H1 (cell line): ENCODE results near the gene DAO. TPM values are rescaled to one million over a fixed set of nuclear protein-coding genes. Genes with fewer than 3 reads are reported as not detected.

Experiments
- CTCF ChIA-PET: fragments of 300-600 bp; sonication (Branson Sonifier 250); formaldehyde crosslinking; loops from one replicate; lab custom pipeline; 2021; ENCODE audit not compliant: partially characterized antibody; lab: Charles Lee
- POLR2A ChIA-PET: fragments of 300-600 bp; sonication (Branson Sonifier 250); formaldehyde crosslinking; loops from one replicate; lab custom pipeline; 2021; ENCODE audit warnings: inconsistent platforms; ENCODE audit not compliant: partially characterized antibody; lab: Charles Lee
- DNase-seq, 2 experiments: peaks; one replicate each; pipeline versions ENCODE4 v3.0.0 to v3.0.0-alpha.2; 2010 to 2022; ENCODE audit warnings: low spot score in 2 of 2, low read depth in 1 of 2, mixed read lengths in 1 of 2
- FAIRE-seq: peaks from 2 replicates; lab custom pipeline; 2011; peaks lifted over from hg19 to GRCh38; lab: Jason Lieb, UNC
- H2AFZ ChIP-seq: 2 replicates; pipeline ENCODE4 v1.8.1; 2012; ENCODE audit warnings: low read length, inconsistent platforms
- H2AK5ac ChIP-seq: 2 replicates; pipeline ENCODE4 v1.6.1; 2013; ENCODE audit warnings: low read depth, low read length
- H2BK120ac ChIP-seq: replicated peaks from 2 replicates; pipeline ENCODE3; 2013; ENCODE audit warnings: low read depth, low read length, inconsistent platforms
- H2BK12ac ChIP-seq: 2 replicates; pipeline ENCODE4 v1.6.1; 2013; ENCODE audit warnings: low read depth, low read length
- H2BK15ac ChIP-seq: 2 replicates; pipeline ENCODE4 v1.6.1; 2013; ENCODE audit warnings: low read length
- H2BK20ac ChIP-seq: 2 replicates; pipeline ENCODE4 v1.6.1; 2013; ENCODE audit warnings: low read length
- H2BK5ac ChIP-seq: 2 replicates; pipeline ENCODE4 v1.6.1; 2013; ENCODE audit warnings: low read depth, low read length
- H3K14ac ChIP-seq: 2 replicates; pipeline ENCODE4 v1.6.1; 2013; ENCODE audit warnings: inconsistent platforms; ENCODE audit not compliant: insufficient read length
- H3K18ac ChIP-seq: 2 replicates; pipeline ENCODE4 v1.6.1; 2013; ENCODE audit warnings: low read length; ENCODE audit errors: extremely low read depth
- H3K23ac ChIP-seq: 2 replicates; pipeline ENCODE4 v1.6.1; 2013; ENCODE audit warnings: inconsistent platforms; ENCODE audit not compliant: insufficient read length
- H3K23me2 ChIP-seq: 2 replicates; pipeline ENCODE4 v1.6.1; 2013; ENCODE audit warnings: low read depth, low read length
- H3K27ac ChIP-seq: 2 replicates; pipeline ENCODE4 v1.6.1; 2011; ENCODE audit warnings: low read depth, low read length, inconsistent platforms
- H3K27me3 ChIP-seq, 4 experiments: replicated peaks in 1 of 4; 1 replicate in 1 of 4; 2 replicates in 3 of 4; pipeline versions ENCODE4 v1.6.1 to v1.8.1; 2011 to 2013; ENCODE audit warnings: low read length in 3 of 4, mild to moderate bottlenecking in 3 of 4, inconsistent platforms in 2 of 4, mixed read lengths in 2 of 4, moderate library complexity in 1 of 4; ENCODE audit not compliant: control insufficient read depth in 3 of 4, insufficient read depth in 3 of 4; ENCODE audit errors: extremely low read depth in 1 of 4
- H3K36me3 ChIP-seq, 4 experiments: 2 replicates each; pipeline versions ENCODE4 v1.6.1 to v1.8.1; 2011 to 2013; ENCODE audit warnings: mild to moderate bottlenecking in 4 of 4, low read length in 3 of 4, moderate library complexity in 2 of 4, control low read depth in 1 of 4, inconsistent platforms in 1 of 4; ENCODE audit not compliant: insufficient read depth in 4 of 4, control insufficient read depth in 2 of 4
- H3K4ac ChIP-seq: replicated peaks from 2 replicates; pipeline ENCODE3; 2013; ENCODE audit warnings: low read length, low read depth, mixed read lengths, inconsistent platforms; ENCODE audit not compliant: insufficient read length
- H3K4me1 ChIP-seq, 4 experiments: replicated peaks in 1 of 4; 1 replicate in 1 of 4; 2 replicates in 3 of 4; pipeline versions ENCODE4 v1.6.1 to v1.8.1; 2011 to 2013; ENCODE audit warnings: low read length in 3 of 4, inconsistent platforms in 2 of 4, mixed read lengths in 1 of 4; ENCODE audit not compliant: insufficient read depth in 4 of 4, control insufficient read depth in 3 of 4
- H3K4me2 ChIP-seq, 2 experiments: 2 replicates each; pipeline versions ENCODE4 v1.6.1 to v1.8.1; 2011 to 2013; ENCODE audit warnings: low read depth in 2 of 2, low read length in 2 of 2, control low read depth in 1 of 2, inconsistent platforms in 1 of 2, mild to moderate bottlenecking in 1 of 2; ENCODE audit not compliant: insufficient read depth in 1 of 2
- H3K4me3 ChIP-seq, 4 experiments: fragments of 200-600, 300-600 bp in 1 of 4; sonication (generic), shearing (Covaris generic), sonication (Bioruptor Twin) in 1 of 4; 2 replicates each; pipeline versions ENCODE4 v1.5.1 to v1.8.1; 2011 to 2016; ENCODE audit warnings: low read length in 4 of 4, low read depth in 3 of 4, control low read depth in 2 of 4, inconsistent platforms in 2 of 4, mild to moderate bottlenecking in 2 of 4, mixed read lengths in 1 of 4, moderate library complexity in 1 of 4; ENCODE audit not compliant: insufficient read depth in 2 of 4; ENCODE audit errors: extremely low read depth in 1 of 4
- H3K56ac ChIP-seq: replicated peaks from 2 replicates; pipeline ENCODE3; 2013; ENCODE audit warnings: low read depth, mild to moderate bottlenecking, mixed read lengths, low read length, inconsistent platforms; ENCODE audit not compliant: insufficient read length
- H3K79me1 ChIP-seq: 2 replicates; pipeline ENCODE4 v1.6.1; 2013; ENCODE audit warnings: low read depth, low read length, control low read depth
- H3K79me2 ChIP-seq, 2 experiments: 2 replicates each; pipeline versions ENCODE4 v1.6.1 to v1.8.1; 2012 to 2013; ENCODE audit warnings: low read length in 2 of 2, mild to moderate bottlenecking in 2 of 2, inconsistent platforms in 1 of 2; ENCODE audit not compliant: insufficient read depth in 2 of 2, control insufficient read depth in 1 of 2
- H3K9ac ChIP-seq, 4 experiments: replicated peaks in 1 of 4; 1 replicate in 1 of 4; 2 replicates in 3 of 4; pipeline versions ENCODE4 v1.6.1 to v1.8.1; 2011 to 2013; ENCODE audit warnings: low read depth in 3 of 4, low read length in 3 of 4, control low read depth in 2 of 4, mild to moderate bottlenecking in 2 of 4, moderate library complexity in 2 of 4, inconsistent platforms in 1 of 4; ENCODE audit errors: extremely low read depth in 1 of 4
- H3K9me3 ChIP-seq, 2 experiments: 2 replicates each; pipeline versions ENCODE4 v1.6.1 to v1.8.1; 2012 to 2013; ENCODE audit warnings: mild to moderate bottlenecking in 2 of 2, moderate library complexity in 2 of 2, control low read depth in 1 of 2, inconsistent platforms in 1 of 2, low read depth in 1 of 2, low read length in 1 of 2, mixed read lengths in 1 of 2; ENCODE audit not compliant: insufficient read depth in 2 of 2
- H4K20me1 ChIP-seq, 2 experiments: replicated peaks in 1 of 2; 2 replicates each; pipeline versions ENCODE3 to v1.8.1; 2011 to 2013; ENCODE audit warnings: inconsistent platforms in 2 of 2, low read length in 2 of 2, mild to moderate bottlenecking in 1 of 2; ENCODE audit not compliant: insufficient read depth in 2 of 2, control insufficient read depth in 1 of 2
- H4K5ac ChIP-seq: 2 replicates; pipeline ENCODE4 v1.6.1; 2013; ENCODE audit warnings: low read length, low read depth, mixed read lengths, inconsistent platforms; ENCODE audit not compliant: insufficient read length
- H4K8ac ChIP-seq: 2 replicates; pipeline ENCODE4 v1.8.0; 2013; ENCODE audit warnings: mild to moderate bottlenecking, moderate library complexity, low read length, inconsistent platforms; ENCODE audit not compliant: insufficient read depth; ENCODE audit errors: extremely low read depth
- H4K91ac ChIP-seq: replicated peaks from 2 replicates; pipeline ENCODE3; 2013; ENCODE audit warnings: low read length, mixed read lengths, inconsistent platforms; ENCODE audit not compliant: insufficient read length
- TEAD4 ChIP-seq: IDR thresholded peaks from 2 replicates; pipeline ENCODE4 v1.6.1; 2012; ENCODE audit warnings: low read depth, low read length, inconsistent platforms, mixed read lengths
- polyA plus RNA-seq, 7 experiments: library from polyadenylated mRNA; depleted of rRNA in 3 of 7; stranded (reverse) in 5 of 7; unstranded in 2 of 7; fragments of >200 nt in 5 of 7; fragments of 200-250 nt in 2 of 7; gene quantifications; 1 replicate in 5 of 7; 2 replicates in 1 of 7; 4 replicates in 1 of 7; pipeline versions ENCODE4 v1.2.1 to v1.2.3, GENCODE V29; 2011 to 2013; ENCODE audit warnings: missing spikeins in 2 of 7, mixed read lengths in 2 of 7
- total RNA-seq: library from RNA; stranded (reverse); fragmentation: NEBNext Ultra II Directional; extraction: Animal tissue kit (Norgen Biotek cat#: 25700); gene quantifications from 2 replicates; pipeline ENCODE4 v1.2.1, GENCODE V29; 2021

DAO gene
- total and polyA plus RNA-seq, 2 of the 8 experiments (the other 6 are each of a cell fraction or from before 2014, with no cell fraction given) = not detected

GRCh38 chr12:108849660-108850059 lies 30.2 kb upstream of the DAO start:
- no peak overlapping the region for H3K27ac ChIP-seq
- no peak overlapping the region for H3K14ac ChIP-seq
- peaks cover 2 to 22% (median 7%) of the 10 kb centered on the region in 4 experiments; a peak in 5 of 8 replicates for H3K36me3 ChIP-seq
- TF ChIP-seq TEAD4 = no peak
- H3K4me2 ChIP-seq = no peak overlapping the region
- no peak overlapping the region for H3K18ac ChIP-seq
- peaks cover 11% of the 10 kb centered on the region; the same call in 1 of the 2 replicates for H3K79me1 ChIP-seq
- H4K5ac ChIP-seq = no peak overlapping the region
- no peak overlapping the region for H2BK12ac ChIP-seq
- H2BK5ac ChIP-seq = no peak overlapping the region
- peaks cover 0 to 10% of the 10 kb centered on the region in 2 experiments; a peak in 2 of 4 replicates for H3K79me2 ChIP-seq
- H3K56ac ChIP-seq = no peak overlapping the region
- no peaks in the 10 kb centered on the region for H3K27me3 ChIP-seq
- no peaks in the 10 kb centered on the region for H3K23me2 ChIP-seq
- no peak overlapping the region for H3K4me3 ChIP-seq
- no peak overlapping the region for H2AK5ac ChIP-seq
- no peak overlapping the region for H3K23ac ChIP-seq
- H3K9ac ChIP-seq = no peak overlapping the region
- no peak overlapping the region for H2AFZ ChIP-seq
- DNase-seq (no peak), FAIRE-seq (no peak)
- POLR2A ChIA-PET = interaction anchor here (1.4 to 2.1 kb wide), 6 partner anchors 7 to 119 kb away, joined by 3 to 6 read pairs (median 5); partner anchors contain the start of gene SSH1
- no peaks in the 10 kb centered on the region for H3K4me1 ChIP-seq
- no peak overlapping the region for H4K8ac ChIP-seq
- no peak overlapping the region for H2BK15ac ChIP-seq
- H3K9me3 ChIP-seq = peaks cover 0 to 3% of the 10 kb centered on the region in 2 experiments; a peak in 1 of 4 replicates
- no peak overlapping the region for H2BK120ac ChIP-seq
- CTCF ChIA-PET = interaction anchor here (1.0 to 3.5 kb wide), 9 partner anchors 11 to 246 kb away, joined by 3 to 16 read pairs (median 4); no protein-coding TSS in a partner anchor
- H4K20me1 ChIP-seq = peaks cover 0 to 3% of the 10 kb centered on the region in 2 experiments
- no peak overlapping the region for H3K4ac ChIP-seq
- no peak overlapping the region for H4K91ac ChIP-seq
- H2BK20ac ChIP-seq = no peak overlapping the region
